Esophagus squamous epithelium (tissue), 5 donors: ENCODE measurements around the gene TAF6L. TPM values are rescaled to one million over a fixed set of nuclear protein-coding genes. Genes with fewer than 3 reads are reported as not detected.
"Not testable (repeated sequence)": the region's sequence is repeated elsewhere in the genome, so short reads cannot be mapped to it uniquely, and the experiment has no call there.

Experiments
- DNase-seq: peaks from one replicate; lab custom pipeline; 2025; lab: John Stamatoyannopoulos, UW
- H3K27ac ChIP-seq, 4 donors: fragments of 200-600 bp; sonication (generic); one replicate each; pipeline ENCODE4 v1.5.1; 2016 to 2019; ENCODE audit warnings: mild to moderate bottlenecking in 1 of 4
- H3K27me3 ChIP-seq, 4 donors: fragments of 200-600 bp; sonication (generic); 1 replicate in 3 of 4; 2 replicates in 1 of 4; pipeline versions ENCODE4 v1.5.1 to v1.6.0; 2017 to 2021; ENCODE audit warnings: antibody characterized with exemption in 1 of 4
- H3K36me3 ChIP-seq, 3 donors: fragments of 200-600 bp; sonication (generic); one replicate each; pipeline ENCODE4 v1.5.1; 2016 to 2019
- H3K4me1 ChIP-seq, 3 donors: fragments of 200-600 bp; sonication (generic); one replicate each; pipeline ENCODE4 v1.5.1; 2017 to 2019
- H3K4me3 ChIP-seq, 4 donors: fragments of 200-600 bp; sonication (generic); 1 replicate in 3 of 4; 2 replicates in 1 of 4; pipeline ENCODE4 v1.5.1; 2016 to 2019; ENCODE audit warnings: mild to moderate bottlenecking in 2 of 4, moderate library complexity in 1 of 4
- H3K9me3 ChIP-seq, 3 donors: fragments of 200-600 bp; sonication (generic); one replicate each; pipeline ENCODE4 v1.5.1; 2016 to 2019
- POLR2A ChIP-seq, 4 donors: fragments of 450-650 bp; IDR thresholded peaks; one replicate each; pipeline ENCODE4 v1.6.1; 2017; ENCODE audit warnings: antibody characterized with exemption in 4 of 4, mild to moderate bottlenecking in 4 of 4, moderate library complexity in 3 of 4
- WGBS, 2 donors: methylation state at CpG; one replicate each; pipeline ENCODE4 v1.1.5; 2018; 5-methylcytosine and 5-hydroxymethylcytosine counted together
- intact Hi-C: fragments of 100-400 bp; cut with DNase I; formaldehyde crosslinking; loops from one replicate; pipeline ENCODE4 v1.15.0; 2022
- total RNA-seq, 4 donors: library from RNA; depleted of rRNA; stranded (reverse); fragments of >200 nt; gene quantifications; one replicate each; pipeline ENCODE4 v1.1.0, GENCODE V29; 2016
- TF ChIP-seq, protein P1 (sequence below), 6 experiments: fragments of 450-650 bp in 4 of 6; fragments of 200-600 bp in 2 of 6; sonication (generic) in 2 of 6; IDR thresholded peaks; one replicate each; pipeline ENCODE4 v1.5.1; 2016 to 2019; ENCODE audit warnings: antibody characterized with exemption in 6 of 6, mild to moderate bottlenecking in 4 of 6, moderate library complexity in 4 of 6
- donor health status: DM: yes; HTN: yes; CAD: no.

Gene TAF6L
- total RNA-seq, 4 donors from 2014 or later, result 11.5 to 40.2 (median 19.0) TPM

DNA sequence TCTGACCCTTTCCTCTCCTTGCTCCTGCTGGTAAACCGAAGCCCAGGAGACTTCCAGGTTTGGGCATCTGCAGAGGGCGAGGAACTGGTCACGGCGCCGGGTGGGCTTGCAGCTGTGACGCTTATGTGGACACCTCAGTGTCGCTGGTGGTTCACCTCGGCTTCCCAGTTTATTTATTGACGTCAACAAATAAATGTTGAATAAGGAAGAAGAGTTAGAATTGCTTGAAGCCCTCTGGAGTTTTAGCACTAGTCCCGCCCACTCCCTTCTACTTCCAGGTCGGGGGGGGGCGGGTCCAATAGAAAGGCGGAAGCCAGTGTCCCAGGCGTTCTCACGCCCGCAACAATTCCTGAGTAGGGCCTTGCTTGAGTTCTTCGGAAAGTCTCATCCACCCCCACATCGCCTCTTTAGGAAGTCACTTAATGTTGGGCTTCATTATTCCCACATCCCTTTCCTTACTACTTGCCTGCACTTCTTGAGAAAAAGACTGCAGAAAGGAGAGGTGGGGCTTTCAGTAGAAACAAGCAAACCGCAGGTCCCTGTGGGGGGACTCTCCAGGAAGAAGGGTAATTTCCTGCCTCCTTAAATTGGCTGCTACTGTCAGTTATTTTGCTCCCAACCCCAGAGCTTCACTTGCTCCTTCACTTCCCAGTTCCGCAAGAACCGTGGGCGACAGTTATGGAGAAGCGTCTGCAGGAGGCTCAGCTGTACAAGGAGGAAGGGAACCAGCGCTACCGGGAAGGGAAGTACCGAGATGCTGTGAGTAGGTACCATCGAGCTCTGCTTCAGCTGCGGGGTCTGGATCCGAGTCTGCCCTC, 42.8 kb upstream of the TAF6L start, which contains the start of gene TTC9C:
Gene TTC9C (plus strand): TSS at position 316 of the 818 bp plus-strand sequence. CDS start 363 bp downstream, at position 679.
- H3K27me3 ChIP-seq, result no peaks in the 10 kb centered on the region
- H3K4me1 ChIP-seq, result peaks cover 29 to 74% (median 31%) of the 10 kb centered on the region in 3 donors
- TF ChIP-seq, protein P1, sequence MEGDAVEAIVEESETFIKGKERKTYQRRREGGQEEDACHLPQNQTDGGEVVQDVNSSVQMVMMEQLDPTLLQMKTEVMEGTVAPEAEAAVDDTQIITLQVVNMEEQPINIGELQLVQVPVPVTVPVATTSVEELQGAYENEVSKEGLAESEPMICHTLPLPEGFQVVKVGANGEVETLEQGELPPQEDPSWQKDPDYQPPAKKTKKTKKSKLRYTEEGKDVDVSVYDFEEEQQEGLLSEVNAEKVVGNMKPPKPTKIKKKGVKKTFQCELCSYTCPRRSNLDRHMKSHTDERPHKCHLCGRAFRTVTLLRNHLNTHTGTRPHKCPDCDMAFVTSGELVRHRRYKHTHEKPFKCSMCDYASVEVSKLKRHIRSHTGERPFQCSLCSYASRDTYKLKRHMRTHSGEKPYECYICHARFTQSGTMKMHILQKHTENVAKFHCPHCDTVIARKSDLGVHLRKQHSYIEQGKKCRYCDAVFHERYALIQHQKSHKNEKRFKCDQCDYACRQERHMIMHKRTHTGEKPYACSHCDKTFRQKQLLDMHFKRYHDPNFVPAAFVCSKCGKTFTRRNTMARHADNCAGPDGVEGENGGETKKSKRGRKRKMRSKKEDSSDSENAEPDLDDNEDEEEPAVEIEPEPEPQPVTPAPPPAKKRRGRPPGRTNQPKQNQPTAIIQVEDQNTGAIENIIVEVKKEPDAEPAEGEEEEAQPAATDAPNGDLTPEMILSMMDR (IDR thresholded peaks at IDR 0.05), result no peak
- TF ChIP-seq POLR2A (IDR thresholded peaks at IDR 0.05), result peak in 2 of 4 donors; percentile 56 to 81
- H3K36me3 ChIP-seq, result peaks cover 2 to 41% (median 3%) of the 10 kb centered on the region in 3 donors
- 0 to 1% methylated on average over 10 to 23 of the region's 29 CpGs for WGBS, 2 donors
- H3K9me3 ChIP-seq, result no peaks in the 10 kb centered on the region
- H3K27ac ChIP-seq, result peak within 1 kb of the TSS; percentile 92 to 99 (median 94)
- H3K4me3 ChIP-seq, result peak within 1 kb of the TSS; percentile 72 to 93 (median 77)
- DNase-seq, result peak; percentile 56
- intact Hi-C loops, result loop anchor here (5.0 to 10.0 kb wide), 2 partner anchors 34 to 136 kb away; partner anchors contain the start of gene POLR2G

DNA sequence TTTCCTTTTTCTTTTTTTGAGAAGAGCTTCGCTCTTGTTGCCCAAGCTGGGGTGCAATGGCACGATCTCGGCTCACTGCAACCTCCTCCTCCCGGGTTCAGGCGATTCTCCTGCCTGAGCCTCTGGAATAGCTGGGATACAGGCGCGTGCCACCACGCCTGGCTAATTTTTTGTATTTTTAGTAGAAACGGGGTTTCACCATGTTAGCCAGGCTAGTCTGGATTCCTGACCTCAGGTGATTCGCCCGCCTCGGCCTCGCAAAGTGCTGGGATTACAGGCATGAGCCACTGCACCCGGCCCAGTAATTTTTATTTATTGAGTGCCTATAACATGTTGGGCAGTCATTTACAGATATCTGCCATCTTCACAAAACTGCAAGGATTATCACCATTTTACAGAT, 41.1 kb upstream of the TAF6L start:
- H3K9me3 ChIP-seq, DNase-seq, H3K27me3 ChIP-seq, intact Hi-C loops: not testable (repeated sequence)
- 42 to 56% methylated on average over 11 to 14 of the region's 14 CpGs for WGBS, 2 donors
- Histone ChIP-seq H3K4me1 (peaks cover 17 to 57% (median 23%) of the 10 kb centered on the region in 3 donors), H3K4me3 (peak overlapping the region; percentile 72 to 93 (median 77)), H3K36me3 (peaks cover 0 to 49% (median 1%) of the 10 kb centered on the region in 3 donors), H3K27ac (peak overlapping the region in 3 of 4 donors; percentile 92 to 99 (median 94))

DNA sequence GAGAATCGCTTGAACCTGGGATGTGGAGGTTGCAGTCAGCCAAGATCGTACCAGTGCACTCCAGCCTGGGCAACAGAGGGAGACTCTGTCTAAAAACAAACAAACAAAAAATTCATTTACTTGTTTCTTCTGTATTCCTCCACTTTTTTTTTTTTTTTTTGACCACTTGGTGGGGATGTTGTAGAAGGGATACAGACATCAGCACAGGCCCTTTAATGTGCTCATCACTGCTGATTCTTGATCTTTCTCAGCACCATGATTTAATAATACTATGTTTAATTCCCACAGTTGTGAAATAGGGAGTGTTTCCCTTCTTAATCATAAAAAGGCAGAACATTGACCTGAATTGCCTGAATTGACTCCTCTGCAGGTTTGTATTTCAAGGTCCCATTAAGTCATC, 38.4 kb upstream of the TAF6L start:
- no peak overlapping the region for H3K27ac ChIP-seq
- TF ChIP-seq POLR2A (IDR thresholded peaks at IDR 0.05), result no peak
- TF ChIP-seq, protein P1 (IDR thresholded peaks at IDR 0.05), result no peak
- intact Hi-C loops, result no loop called here
- no peak for DNase-seq
- peaks cover 15 to 45% (median 23%) of the 10 kb centered on the region in 3 donors for H3K4me1 ChIP-seq
- peaks cover 0 to 76% (median 18%) of the 10 kb centered on the region in 3 donors for H3K36me3 ChIP-seq
- WGBS, 2 donors, result 63 to 86% methylated on average over 2 of the region's 2 CpGs
- H3K4me3 ChIP-seq, result no peak overlapping the region
- H3K9me3 ChIP-seq, result no peaks in the 10 kb centered on the region
- H3K27me3 ChIP-seq, result no peaks in the 10 kb centered on the region

DNA sequence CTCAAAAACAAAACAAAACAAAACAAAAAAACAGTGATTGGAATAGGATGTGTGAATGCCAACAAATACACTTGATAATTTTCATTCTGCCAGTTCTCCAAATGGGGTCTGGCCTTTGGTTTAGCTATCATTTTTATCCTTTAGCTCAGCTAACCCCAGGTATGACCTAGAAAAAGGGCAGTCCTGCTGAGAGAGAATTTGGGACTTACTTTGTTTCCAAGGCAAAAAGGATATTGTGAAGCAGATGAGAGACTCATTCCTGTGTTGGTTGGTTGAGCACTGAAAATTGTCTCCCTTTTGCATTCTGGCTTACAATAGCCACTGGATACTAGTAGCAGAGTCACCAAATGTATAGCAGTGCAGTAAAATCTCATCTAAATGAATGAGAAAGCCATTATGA, 34.0 kb upstream of the TAF6L start:
- Histone ChIP-seq H3K4me1 (peaks cover 0 to 12% (median 3%) of the 10 kb centered on the region in 3 donors), H3K9me3 (no peaks in the 10 kb centered on the region), H3K36me3 (peaks cover 6 to 91% (median 40%) of the 10 kb centered on the region in 3 donors), H3K27ac (no peak overlapping the region), H3K27me3 (no peaks in the 10 kb centered on the region), H3K4me3 (no peak overlapping the region)
- intact Hi-C loops, result no loop called here
- DNase-seq, result no peak
- TF ChIP-seq, protein P1 (IDR thresholded peaks at IDR 0.05), result no peak
- TF ChIP-seq POLR2A (IDR thresholded peaks at IDR 0.05), result no peak

DNA sequence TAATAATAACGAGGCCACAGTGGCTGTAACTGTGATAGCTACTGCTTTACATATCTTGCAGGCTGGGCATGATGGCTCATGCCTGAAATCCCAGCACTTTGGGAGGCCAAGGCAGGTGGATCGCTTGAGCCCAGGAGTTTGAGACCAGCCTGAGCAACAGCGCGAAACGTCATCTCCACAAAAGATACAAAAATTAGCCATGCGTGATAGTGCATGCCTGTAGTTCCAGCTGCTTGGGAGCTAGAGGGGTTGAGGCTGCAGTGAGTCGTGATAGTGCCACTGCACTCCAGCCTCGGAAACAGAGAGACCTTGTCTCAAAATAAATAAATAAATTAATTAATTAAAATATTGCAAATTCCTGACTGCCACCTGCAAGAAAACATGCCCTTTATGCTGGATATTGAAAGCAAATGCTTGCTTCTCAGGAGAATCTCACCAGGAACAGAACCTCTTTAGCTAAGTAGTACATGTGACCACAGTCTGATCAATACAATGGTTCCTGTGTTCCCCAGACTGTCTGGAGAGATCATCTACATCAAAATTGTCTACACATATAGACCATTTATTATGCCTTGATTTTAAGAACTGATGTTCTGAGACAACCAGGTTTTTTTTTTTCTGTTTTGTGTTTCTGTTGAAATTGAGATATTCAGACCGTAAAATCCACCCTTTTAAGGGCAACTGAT, 23.6 kb upstream of the TAF6L start:
- peaks cover 4 to 42% (median 6%) of the 10 kb centered on the region in 3 donors for H3K4me1 ChIP-seq
- intact Hi-C loops, result no loop called here
- no peaks in the 10 kb centered on the region for H3K27me3 ChIP-seq
- no peak for TF ChIP-seq POLR2A (IDR thresholded peaks at IDR 0.05)
- TF ChIP-seq, protein P1 (IDR thresholded peaks at IDR 0.05), result no peak
- no peak overlapping the region for H3K27ac ChIP-seq
- no peaks in the 10 kb centered on the region for H3K9me3 ChIP-seq
- H3K4me3 ChIP-seq, result no peak overlapping the region
- no peak for DNase-seq
- 44 to 49% methylated on average over 9 of the region's 9 CpGs for WGBS, 2 donors
- H3K36me3 ChIP-seq, result peaks cover 5 to 31% (median 6%) of the 10 kb centered on the region in 3 donors

DNA sequence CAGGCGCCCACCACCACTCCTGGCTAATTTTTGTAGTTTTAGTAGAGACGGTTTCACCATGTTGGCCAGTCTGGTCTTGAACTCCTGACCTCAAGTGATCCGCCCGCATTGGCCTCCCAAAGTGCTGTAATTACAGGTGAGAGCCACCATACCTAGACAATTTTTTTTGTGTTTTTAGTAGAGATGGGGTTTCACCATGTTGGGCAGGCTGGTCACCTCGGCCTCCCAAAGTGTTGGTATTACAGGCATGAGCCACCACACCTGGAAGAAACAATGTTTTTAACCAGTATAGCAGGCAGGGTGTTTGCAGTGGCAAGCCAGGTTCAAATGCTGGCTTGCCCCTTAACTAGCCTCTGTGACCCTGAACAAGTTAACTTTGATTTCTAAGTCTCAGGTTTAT, 21.3 kb upstream of the TAF6L start:
- H3K9me3 ChIP-seq, DNase-seq, H3K4me3 ChIP-seq, H3K27me3 ChIP-seq, intact Hi-C loops, H3K27ac ChIP-seq: not testable (repeated sequence)
- Histone ChIP-seq H3K4me1 (peaks cover 18 to 59% (median 19%) of the 10 kb centered on the region in 3 donors), H3K36me3 (peaks cover 5 to 36% (median 6%) of the 10 kb centered on the region in 3 donors)
- 83 to 100% methylated on average over 2 to 4 of the region's 5 CpGs for WGBS, 2 donors
